H1 (cell line): Measurements from ENCODE around the gene TYRP1. TPM values are rescaled to one million over a fixed set of nuclear protein-coding genes. Genes with fewer than 3 reads are reported as not detected.

Experiments used
- CTCF ChIA-PET: fragments of 300-600 bp; sonication (Branson Sonifier 250); formaldehyde crosslinking; loops from one replicate; lab custom pipeline; 2021; ENCODE audit not compliant: partially characterized antibody; lab: Charles Lee
- POLR2A ChIA-PET: fragments of 300-600 bp; sonication (Branson Sonifier 250); formaldehyde crosslinking; loops from one replicate; lab custom pipeline; 2021; ENCODE audit warnings: inconsistent platforms; ENCODE audit not compliant: partially characterized antibody; lab: Charles Lee
- DNase-seq, 2 experiments: peaks; one replicate each; pipeline versions ENCODE4 v3.0.0 to v3.0.0-alpha.2; 2010 to 2022; ENCODE audit warnings: low spot score in 2 of 2, low read depth in 1 of 2, mixed read lengths in 1 of 2
- FAIRE-seq: peaks from 2 replicates; lab custom pipeline; 2011; peaks lifted over from hg19 to GRCh38; lab: Jason Lieb, UNC
- H2AFZ ChIP-seq: 2 replicates; pipeline ENCODE4 v1.8.1; 2012; ENCODE audit warnings: low read length, inconsistent platforms
- H2AK5ac ChIP-seq: 2 replicates; pipeline ENCODE4 v1.6.1; 2013; ENCODE audit warnings: low read depth, low read length
- H2BK120ac ChIP-seq: replicated peaks from 2 replicates; pipeline ENCODE3; 2013; ENCODE audit warnings: low read depth, low read length, inconsistent platforms
- H2BK12ac ChIP-seq: 2 replicates; pipeline ENCODE4 v1.6.1; 2013; ENCODE audit warnings: low read depth, low read length
- H2BK15ac ChIP-seq: 2 replicates; pipeline ENCODE4 v1.6.1; 2013; ENCODE audit warnings: low read length
- H2BK20ac ChIP-seq: 2 replicates; pipeline ENCODE4 v1.6.1; 2013; ENCODE audit warnings: low read length
- H2BK5ac ChIP-seq: 2 replicates; pipeline ENCODE4 v1.6.1; 2013; ENCODE audit warnings: low read depth, low read length
- H3K14ac ChIP-seq: 2 replicates; pipeline ENCODE4 v1.6.1; 2013; ENCODE audit warnings: inconsistent platforms; ENCODE audit not compliant: insufficient read length
- H3K18ac ChIP-seq: 2 replicates; pipeline ENCODE4 v1.6.1; 2013; ENCODE audit warnings: low read length; ENCODE audit errors: extremely low read depth
- H3K23ac ChIP-seq: 2 replicates; pipeline ENCODE4 v1.6.1; 2013; ENCODE audit warnings: inconsistent platforms; ENCODE audit not compliant: insufficient read length
- H3K23me2 ChIP-seq: 2 replicates; pipeline ENCODE4 v1.6.1; 2013; ENCODE audit warnings: low read depth, low read length
- H3K27ac ChIP-seq: 2 replicates; pipeline ENCODE4 v1.6.1; 2011; ENCODE audit warnings: low read depth, low read length, inconsistent platforms
- H3K27me3 ChIP-seq, 4 experiments: replicated peaks in 1 of 4; 1 replicate in 1 of 4; 2 replicates in 3 of 4; pipeline versions ENCODE4 v1.6.1 to v1.8.1; 2011 to 2013; ENCODE audit warnings: low read length in 3 of 4, mild to moderate bottlenecking in 3 of 4, inconsistent platforms in 2 of 4, mixed read lengths in 2 of 4, moderate library complexity in 1 of 4; ENCODE audit not compliant: control insufficient read depth in 3 of 4, insufficient read depth in 3 of 4; ENCODE audit errors: extremely low read depth in 1 of 4
- H3K36me3 ChIP-seq, 4 experiments: 2 replicates each; pipeline versions ENCODE4 v1.6.1 to v1.8.1; 2011 to 2013; ENCODE audit warnings: mild to moderate bottlenecking in 4 of 4, low read length in 3 of 4, moderate library complexity in 2 of 4, control low read depth in 1 of 4, inconsistent platforms in 1 of 4; ENCODE audit not compliant: insufficient read depth in 4 of 4, control insufficient read depth in 2 of 4
- H3K4ac ChIP-seq: replicated peaks from 2 replicates; pipeline ENCODE3; 2013; ENCODE audit warnings: low read length, low read depth, mixed read lengths, inconsistent platforms; ENCODE audit not compliant: insufficient read length
- H3K4me1 ChIP-seq, 4 experiments: replicated peaks in 1 of 4; 1 replicate in 1 of 4; 2 replicates in 3 of 4; pipeline versions ENCODE4 v1.6.1 to v1.8.1; 2011 to 2013; ENCODE audit warnings: low read length in 3 of 4, inconsistent platforms in 2 of 4, mixed read lengths in 1 of 4; ENCODE audit not compliant: insufficient read depth in 4 of 4, control insufficient read depth in 3 of 4
- H3K4me2 ChIP-seq, 2 experiments: 2 replicates each; pipeline versions ENCODE4 v1.6.1 to v1.8.1; 2011 to 2013; ENCODE audit warnings: low read depth in 2 of 2, low read length in 2 of 2, control low read depth in 1 of 2, inconsistent platforms in 1 of 2, mild to moderate bottlenecking in 1 of 2; ENCODE audit not compliant: insufficient read depth in 1 of 2
- H3K4me3 ChIP-seq, 4 experiments: fragments of 200-600, 300-600 bp in 1 of 4; sonication (generic), shearing (Covaris generic), sonication (Bioruptor Twin) in 1 of 4; 2 replicates each; pipeline versions ENCODE4 v1.5.1 to v1.8.1; 2011 to 2016; ENCODE audit warnings: low read length in 4 of 4, low read depth in 3 of 4, control low read depth in 2 of 4, inconsistent platforms in 2 of 4, mild to moderate bottlenecking in 2 of 4, mixed read lengths in 1 of 4, moderate library complexity in 1 of 4; ENCODE audit not compliant: insufficient read depth in 2 of 4; ENCODE audit errors: extremely low read depth in 1 of 4
- H3K56ac ChIP-seq: replicated peaks from 2 replicates; pipeline ENCODE3; 2013; ENCODE audit warnings: low read depth, mild to moderate bottlenecking, mixed read lengths, low read length, inconsistent platforms; ENCODE audit not compliant: insufficient read length
- H3K79me1 ChIP-seq: 2 replicates; pipeline ENCODE4 v1.6.1; 2013; ENCODE audit warnings: low read depth, low read length, control low read depth
- H3K79me2 ChIP-seq, 2 experiments: 2 replicates each; pipeline versions ENCODE4 v1.6.1 to v1.8.1; 2012 to 2013; ENCODE audit warnings: low read length in 2 of 2, mild to moderate bottlenecking in 2 of 2, inconsistent platforms in 1 of 2; ENCODE audit not compliant: insufficient read depth in 2 of 2, control insufficient read depth in 1 of 2
- H3K9ac ChIP-seq, 4 experiments: replicated peaks in 1 of 4; 1 replicate in 1 of 4; 2 replicates in 3 of 4; pipeline versions ENCODE4 v1.6.1 to v1.8.1; 2011 to 2013; ENCODE audit warnings: low read depth in 3 of 4, low read length in 3 of 4, control low read depth in 2 of 4, mild to moderate bottlenecking in 2 of 4, moderate library complexity in 2 of 4, inconsistent platforms in 1 of 4; ENCODE audit errors: extremely low read depth in 1 of 4
- H3K9me3 ChIP-seq, 2 experiments: 2 replicates each; pipeline versions ENCODE4 v1.6.1 to v1.8.1; 2012 to 2013; ENCODE audit warnings: mild to moderate bottlenecking in 2 of 2, moderate library complexity in 2 of 2, control low read depth in 1 of 2, inconsistent platforms in 1 of 2, low read depth in 1 of 2, low read length in 1 of 2, mixed read lengths in 1 of 2; ENCODE audit not compliant: insufficient read depth in 2 of 2
- H4K20me1 ChIP-seq, 2 experiments: replicated peaks in 1 of 2; 2 replicates each; pipeline versions ENCODE3 to v1.8.1; 2011 to 2013; ENCODE audit warnings: inconsistent platforms in 2 of 2, low read length in 2 of 2, mild to moderate bottlenecking in 1 of 2; ENCODE audit not compliant: insufficient read depth in 2 of 2, control insufficient read depth in 1 of 2
- H4K5ac ChIP-seq: 2 replicates; pipeline ENCODE4 v1.6.1; 2013; ENCODE audit warnings: low read length, low read depth, mixed read lengths, inconsistent platforms; ENCODE audit not compliant: insufficient read length
- H4K8ac ChIP-seq: 2 replicates; pipeline ENCODE4 v1.8.0; 2013; ENCODE audit warnings: mild to moderate bottlenecking, moderate library complexity, low read length, inconsistent platforms; ENCODE audit not compliant: insufficient read depth; ENCODE audit errors: extremely low read depth
- H4K91ac ChIP-seq: replicated peaks from 2 replicates; pipeline ENCODE3; 2013; ENCODE audit warnings: low read length, mixed read lengths, inconsistent platforms; ENCODE audit not compliant: insufficient read length
- CHD1 ChIP-seq: IDR thresholded peaks from 2 replicates; pipeline ENCODE4 v1.6.1; 2012; ENCODE audit warnings: low read depth, low read length, improper control_type of control experiment
- EGR1 ChIP-seq: IDR thresholded peaks from 2 replicates; pipeline ENCODE4 v1.6.1; 2011; ENCODE audit warnings: low read depth, low read length, borderline replicate concordance
- FOSL1 ChIP-seq: IDR thresholded peaks from 2 replicates; pipeline ENCODE4 v1.6.1; 2011; ENCODE audit warnings: mild to moderate bottlenecking, low read depth, low read length, moderate library complexity; ENCODE audit not compliant: insufficient read depth
- HDAC6 ChIP-seq: IDR thresholded peaks from one replicate; pipeline ENCODE4 v1.7.1; 2012; ENCODE audit warnings: low read depth, mild to moderate bottlenecking, inconsistent platforms, low read length, moderate library complexity
- KDM4A ChIP-seq: IDR thresholded peaks from one replicate; pipeline ENCODE4 v1.7.1; 2012; ENCODE audit warnings: low read depth, mild to moderate bottlenecking, moderate library complexity, low read length, inconsistent platforms; ENCODE audit not compliant: severe bottlenecking
- MAX ChIP-seq: IDR thresholded peaks from 2 replicates; pipeline ENCODE4 v1.6.1; 2012; ENCODE audit warnings: inconsistent platforms
- POU5F1 ChIP-seq: IDR thresholded peaks from 2 replicates; pipeline ENCODE4 v1.6.1; 2011; ENCODE audit warnings: low read depth, mild to moderate bottlenecking, low read length, moderate library complexity
- RBBP5 ChIP-seq: IDR thresholded peaks from 2 replicates; pipeline ENCODE4 v1.7.1; 2012; ENCODE audit warnings: low read depth, mild to moderate bottlenecking, inconsistent platforms, low read length, moderate library complexity, borderline replicate concordance
- SIRT6 ChIP-seq: IDR thresholded peaks from one replicate; pipeline ENCODE4 v1.7.1; 2012; ENCODE audit warnings: low read length, inconsistent platforms
- SP4 ChIP-seq: IDR thresholded peaks from 2 replicates; pipeline ENCODE4 v1.6.1; 2012; ENCODE audit warnings: low read length, inconsistent platforms
- TAF7 ChIP-seq: optimal IDR thresholded peaks from 2 replicates; pipeline ENCODE3; 2011; ENCODE audit warnings: low read depth, mild to moderate bottlenecking, inconsistent platforms, low read length, moderate library complexity, borderline replicate concordance
- YY1 ChIP-seq: IDR thresholded peaks from 2 replicates; pipeline ENCODE4 v1.6.1; 2011; ENCODE audit warnings: low read depth, mild to moderate bottlenecking, low read length
- WGBS, 2 experiments: shearing (Covaris generic) in 1 of 2; methylation state at CpG; one replicate each; pipeline versions ENCODE4 v1.1.6 to v1.1.7; 2013 to 2015; ENCODE audit warnings: low lambda C conversion rate in 2 of 2, mixed read lengths in 2 of 2, inconsistent platforms in 1 of 2, low coverage in 1 of 2, missing lambda C conversion rate in 1 of 2; ENCODE audit not compliant: insufficient replicate concordance in 2 of 2, insufficient coverage in 1 of 2, insufficient read length in 1 of 2; ENCODE audit errors: extremely low coverage in 1 of 2, missing lambda C conversion rate in 1 of 2; 5-methylcytosine and 5-hydroxymethylcytosine counted together
- polyA plus RNA-seq, 7 experiments: library from polyadenylated mRNA; depleted of rRNA in 3 of 7; stranded (reverse) in 5 of 7; unstranded in 2 of 7; fragments of >200 nt in 5 of 7; fragments of 200-250 nt in 2 of 7; gene quantifications; 1 replicate in 5 of 7; 2 replicates in 1 of 7; 4 replicates in 1 of 7; pipeline versions ENCODE4 v1.2.1 to v1.2.3, GENCODE V29; 2011 to 2013; ENCODE audit warnings: missing spikeins in 2 of 7, mixed read lengths in 2 of 7
- total RNA-seq: library from RNA; stranded (reverse); fragmentation: NEBNext Ultra II Directional; extraction: Animal tissue kit (Norgen Biotek cat#: 25700); gene quantifications from 2 replicates; pipeline ENCODE4 v1.2.1, GENCODE V29; 2021
- TF ChIP-seq, protein P1 (sequence below), 3 experiments: IDR thresholded peaks; 1 replicate in 2 of 3; 2 replicates in 1 of 3; pipeline versions ENCODE4 v1.5.1 to v1.6.1; 2011; ENCODE audit warnings: low read length in 3 of 3, mild to moderate bottlenecking in 3 of 3, inconsistent platforms in 2 of 3, low read depth in 1 of 3, moderate library complexity in 1 of 3; ENCODE audit not compliant: insufficient read depth in 1 of 3; ENCODE audit errors: control extremely low read depth in 1 of 3

The TYRP1 gene
- total and polyA plus RNA-seq, 2 of the 8 experiments (the other 6 are each of a cell fraction or from before 2014, with no cell fraction given), result 0.15 TPM; not detected in 1

GRCh38 chr9:12670006-12670405 is 23.2 kb upstream of the TYRP1 start:
- H3K27ac ChIP-seq, result no peak overlapping the region
- H3K79me2 ChIP-seq, result no peaks in the 10 kb centered on the region
- no peak overlapping the region for H4K8ac ChIP-seq
- H3K27me3 ChIP-seq, result no peaks in the 10 kb centered on the region
- POLR2A ChIA-PET, result no interaction called here
- no peak overlapping the region for H4K91ac ChIP-seq
- H3K4me2 ChIP-seq, result no peak overlapping the region
- H3K9me3 ChIP-seq, result no peaks in the 10 kb centered on the region
- FAIRE-seq, result no peak
- no peak overlapping the region for H2BK120ac ChIP-seq
- no peaks in the 10 kb centered on the region for H3K23me2 ChIP-seq
- no peaks in the 10 kb centered on the region for H4K20me1 ChIP-seq
- no peak overlapping the region for H2AFZ ChIP-seq
- no peak overlapping the region for H2AK5ac ChIP-seq
- H4K5ac ChIP-seq, result no peak overlapping the region
- DNase-seq, result no peak
- no peaks in the 10 kb centered on the region for H3K4me1 ChIP-seq
- H3K4me3 ChIP-seq, result no peak overlapping the region
- no peak overlapping the region for H3K9ac ChIP-seq
- whole genome bisulfite sequencing, 2 experiments, result 91% methylated on average over 2 of the region's 2 CpGs; no CpG with 5 or more reads in 1 of the 2 experiments
- CTCF ChIA-PET, result no interaction called here
- H2BK20ac ChIP-seq, result no peak overlapping the region
- no peaks in the 10 kb centered on the region for H3K79me1 ChIP-seq
- no peak overlapping the region for H2BK15ac ChIP-seq
- H3K23ac ChIP-seq, result no peak overlapping the region
- no peak overlapping the region for H3K14ac ChIP-seq
- H3K36me3 ChIP-seq, result no peaks in the 10 kb centered on the region
- H2BK5ac ChIP-seq, result no peak overlapping the region
- no peak overlapping the region for H3K56ac ChIP-seq
- no peak overlapping the region for H3K4ac ChIP-seq
- no peak overlapping the region for H3K18ac ChIP-seq
- no peak overlapping the region for H2BK12ac ChIP-seq
- TF ChIP-seq KDM4A (no peak), EGR1 (no peak), YY1 (no peak), RBBP5 (no peak), CHD1 (no peak), SP4 (no peak), HDAC6 (no peak), POU5F1 (no peak), MAX (no peak), SIRT6 (no peak), TAF7 (no peak), FOSL1 (no peak)
- TF ChIP-seq, protein P1, sequence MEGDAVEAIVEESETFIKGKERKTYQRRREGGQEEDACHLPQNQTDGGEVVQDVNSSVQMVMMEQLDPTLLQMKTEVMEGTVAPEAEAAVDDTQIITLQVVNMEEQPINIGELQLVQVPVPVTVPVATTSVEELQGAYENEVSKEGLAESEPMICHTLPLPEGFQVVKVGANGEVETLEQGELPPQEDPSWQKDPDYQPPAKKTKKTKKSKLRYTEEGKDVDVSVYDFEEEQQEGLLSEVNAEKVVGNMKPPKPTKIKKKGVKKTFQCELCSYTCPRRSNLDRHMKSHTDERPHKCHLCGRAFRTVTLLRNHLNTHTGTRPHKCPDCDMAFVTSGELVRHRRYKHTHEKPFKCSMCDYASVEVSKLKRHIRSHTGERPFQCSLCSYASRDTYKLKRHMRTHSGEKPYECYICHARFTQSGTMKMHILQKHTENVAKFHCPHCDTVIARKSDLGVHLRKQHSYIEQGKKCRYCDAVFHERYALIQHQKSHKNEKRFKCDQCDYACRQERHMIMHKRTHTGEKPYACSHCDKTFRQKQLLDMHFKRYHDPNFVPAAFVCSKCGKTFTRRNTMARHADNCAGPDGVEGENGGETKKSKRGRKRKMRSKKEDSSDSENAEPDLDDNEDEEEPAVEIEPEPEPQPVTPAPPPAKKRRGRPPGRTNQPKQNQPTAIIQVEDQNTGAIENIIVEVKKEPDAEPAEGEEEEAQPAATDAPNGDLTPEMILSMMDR (IDR thresholded peaks at IDR 0.05; ENCODE audit: control extremely low read depth in 1 of 3, insufficient read depth in 1 of 3, low read depth in 1 of 3, low read length in 3 of 3), result no peak
